Measurements from ENCODE around the gene ELOF1. TPM values are rescaled to one million over a fixed set of nuclear protein-coding genes. Genes with fewer than 3 reads are reported as not detected.

ELOF1 gene
- total and polyA plus RNA-seq, 2 of the 4 experiments (the other 2 are of a cell fraction), result 62.4 to 96.8 TPM

DNA sequence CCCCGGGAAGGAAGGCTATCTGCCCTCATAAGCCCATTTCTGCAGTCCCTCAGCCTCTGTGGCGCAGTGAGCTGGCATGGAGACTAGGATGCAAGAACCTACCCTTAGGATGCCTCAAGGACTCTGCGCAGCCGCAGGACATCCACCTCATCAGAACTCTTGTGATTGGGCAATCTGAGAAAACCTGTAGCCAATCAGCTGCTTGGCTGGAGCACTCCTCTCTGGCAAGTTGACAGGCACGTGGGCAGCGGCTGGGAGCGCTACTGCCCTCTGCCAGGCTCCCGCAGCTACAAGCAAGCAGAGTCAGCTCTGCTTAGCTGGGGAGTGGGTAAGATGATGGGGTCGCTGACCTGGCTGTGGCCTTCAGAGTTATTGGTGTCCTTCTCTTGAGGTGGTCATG, 28.6 kb downstream of the ELOF1 start:
- DNase-seq (peak; percentile 78), ATAC-seq (ENCODE audit: low read depth) (no peak)
- Histone ChIP-seq H4K20me1 (ENCODE audit: insufficient read depth, low read length) (peaks cover 9% of the 10 kb centered on the region; the same call in 1 of the 2 replicates), H2BK5ac (ENCODE audit: low read depth, low read length, poor library complexity, severe bottlenecking) (peak overlapping the region; percentile 60), H3K9ac (ENCODE audit: low read depth, low read length) (no peak overlapping the region), H2BK20ac (ENCODE audit: low read depth, low read length) (peak overlapping the region; percentile 44; the same call in 1 of the 2 replicates), H3K36me3 (ENCODE audit: control insufficient read depth, insufficient read depth, low read length) (no peaks in the 10 kb centered on the region), H3K56ac (ENCODE audit: extremely low read depth, insufficient read depth, low read length) (no peak overlapping the region), H3K14ac (replicated peaks; ENCODE audit: low read depth, low read length) (no peak overlapping the region), H2AK5ac (ENCODE audit: low read depth, low read length) (peak overlapping the region; percentile 86), H2BK15ac (ENCODE audit: low read depth, low read length) (peak overlapping the region; percentile 77; the same call in 2 of the 3 replicates), H3K9me3 (ENCODE audit: control insufficient read depth, insufficient read depth, low read length) (no peaks in the 10 kb centered on the region), H2AK9ac (replicated peaks; ENCODE audit: low read depth, low read length, poor library complexity) (peak overlapping the region; percentile 11), H3K4me3 (ENCODE audit: insufficient read depth, low read depth, low read length) (no peak overlapping the region), H2AFZ (replicated peaks; ENCODE audit: low read length, poor library complexity) (peak overlapping the region; percentile 16), H3K4ac (ENCODE audit: low read depth, low read length) (peak overlapping the region; percentile 51), H2BK120ac (ENCODE audit: low read depth, low read length) (peak overlapping the region; percentile 70), H3K79me1 (ENCODE audit: low read depth in 1 of 2, low read length in 2 of 2) (peaks cover 15 to 30% of the 10 kb centered on the region in 2 experiments), H3K4me1 (ENCODE audit: control insufficient read depth, insufficient read depth, low read length) (peaks cover 7% of the 10 kb centered on the region), H3K23ac (ENCODE audit: low read depth, low read length) (no peak overlapping the region), H4K91ac (ENCODE audit: insufficient read depth, low read depth, low read length) (no peak overlapping the region; the same call in 1 of the 2 replicates), H3K4me2 (ENCODE audit: low read depth, low read length) (no peak overlapping the region), H3K18ac (ENCODE audit: low read depth, low read length) (no peak overlapping the region), H4K5ac (ENCODE audit: low read depth, low read length) (peak overlapping the region; percentile 54; the same call in 1 of the 2 replicates), H3K27ac (ENCODE audit: insufficient read depth, low read length) (no peak overlapping the region), H4K8ac (ENCODE audit: low read depth in 2 of 2, low read length in 2 of 2) (peak overlapping the region in 1 of 2 experiments; percentile 71; a peak in 1 of 4 replicates), H3K27me3 (ENCODE audit: control insufficient read depth, insufficient read depth, low read length) (no peaks in the 10 kb centered on the region), H3K9me1 (ENCODE audit: insufficient read depth, low read length) (peaks cover 12% of the 10 kb centered on the region)
- BruUV-seq (replicated peaks), result no TSS peak
- intact Hi-C loops (cut with micrococcal nuclease) (no loop called here), in situ Hi-C loops (cut with MboI; ENCODE audit: low sequenced_read_pairs) (no loop called here), dilution Hi-C loops (cut with HindIII; ENCODE audit: low sequenced_read_pairs, unreplicated experiment) (no loop called here)
- POLR2A ChIA-PET (ENCODE audit: unreplicated experiment), result no interaction called here
- WGBS, 2 experiments (ENCODE audit: extremely low coverage in 2 of 2, insufficient read length in 1 of 2), result 4% methylated on average over 4 of the region's 9 CpGs; no CpG with 5 or more reads in 1 of the 2 experiments
- CTCF ChIA-PET, result no interaction called here
- TF ChIP-seq RFX5 (IDR thresholded peaks at IDR 0.05; ENCODE audit: low read depth, low read length) (no peak), MAZ (IDR thresholded peaks at IDR 0.05; ENCODE audit: borderline replicate concordance, low read depth, low read length) (no peak), POLR2A (IDR thresholded peaks at IDR 0.05; ENCODE audit: low read depth, low read length) (no peak), FOS (IDR thresholded peaks at IDR 0.05; ENCODE audit: low read depth, low read length) (no peak), CEBPB (IDR thresholded peaks at IDR 0.05; ENCODE audit: low read depth, low read length) (peak; percentile 90), RCOR1 (IDR thresholded peaks at IDR 0.05; ENCODE audit: insufficient replicate concordance, low read length) (no peak), SMC3 (IDR thresholded peaks at IDR 0.05; ENCODE audit: low read depth, low read length) (no peak), MXI1 (IDR thresholded peaks at IDR 0.05; ENCODE audit: borderline replicate concordance, low read depth, low read length) (peak; percentile 52; the same call in 1 of the 2 replicates), CHD1 (IDR thresholded peaks at IDR 0.05; ENCODE audit: low read depth, low read length) (no peak), RAD21 (IDR thresholded peaks at IDR 0.05; ENCODE audit: low read length) (no peak), BHLHE40 (IDR thresholded peaks at IDR 0.05; ENCODE audit: low read depth, low read length) (peak; percentile 88), NFE2L2 (IDR thresholded peaks at IDR 0.05; ENCODE audit: low read depth, low read length) (no peak), MAFK (IDR thresholded peaks at IDR 0.05; ENCODE audit: low read depth, low read length) (no peak)
- TF ChIP-seq, protein P1, sequence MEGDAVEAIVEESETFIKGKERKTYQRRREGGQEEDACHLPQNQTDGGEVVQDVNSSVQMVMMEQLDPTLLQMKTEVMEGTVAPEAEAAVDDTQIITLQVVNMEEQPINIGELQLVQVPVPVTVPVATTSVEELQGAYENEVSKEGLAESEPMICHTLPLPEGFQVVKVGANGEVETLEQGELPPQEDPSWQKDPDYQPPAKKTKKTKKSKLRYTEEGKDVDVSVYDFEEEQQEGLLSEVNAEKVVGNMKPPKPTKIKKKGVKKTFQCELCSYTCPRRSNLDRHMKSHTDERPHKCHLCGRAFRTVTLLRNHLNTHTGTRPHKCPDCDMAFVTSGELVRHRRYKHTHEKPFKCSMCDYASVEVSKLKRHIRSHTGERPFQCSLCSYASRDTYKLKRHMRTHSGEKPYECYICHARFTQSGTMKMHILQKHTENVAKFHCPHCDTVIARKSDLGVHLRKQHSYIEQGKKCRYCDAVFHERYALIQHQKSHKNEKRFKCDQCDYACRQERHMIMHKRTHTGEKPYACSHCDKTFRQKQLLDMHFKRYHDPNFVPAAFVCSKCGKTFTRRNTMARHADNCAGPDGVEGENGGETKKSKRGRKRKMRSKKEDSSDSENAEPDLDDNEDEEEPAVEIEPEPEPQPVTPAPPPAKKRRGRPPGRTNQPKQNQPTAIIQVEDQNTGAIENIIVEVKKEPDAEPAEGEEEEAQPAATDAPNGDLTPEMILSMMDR (conservative IDR thresholded peaks at IDR 0.05; ENCODE audit: low read depth, low read length), result peak; percentile 34
- TF ChIP-seq, protein P2, sequence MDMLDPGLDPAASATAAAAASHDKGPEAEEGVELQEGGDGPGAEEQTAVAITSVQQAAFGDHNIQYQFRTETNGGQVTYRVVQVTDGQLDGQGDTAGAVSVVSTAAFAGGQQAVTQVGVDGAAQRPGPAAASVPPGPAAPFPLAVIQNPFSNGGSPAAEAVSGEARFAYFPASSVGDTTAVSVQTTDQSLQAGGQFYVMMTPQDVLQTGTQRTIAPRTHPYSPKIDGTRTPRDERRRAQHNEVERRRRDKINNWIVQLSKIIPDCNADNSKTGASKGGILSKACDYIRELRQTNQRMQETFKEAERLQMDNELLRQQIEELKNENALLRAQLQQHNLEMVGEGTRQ (IDR thresholded peaks at IDR 0.05; ENCODE audit: low read depth, low read length), result peak; percentile 80
- TF ChIP-seq, protein P3, sequence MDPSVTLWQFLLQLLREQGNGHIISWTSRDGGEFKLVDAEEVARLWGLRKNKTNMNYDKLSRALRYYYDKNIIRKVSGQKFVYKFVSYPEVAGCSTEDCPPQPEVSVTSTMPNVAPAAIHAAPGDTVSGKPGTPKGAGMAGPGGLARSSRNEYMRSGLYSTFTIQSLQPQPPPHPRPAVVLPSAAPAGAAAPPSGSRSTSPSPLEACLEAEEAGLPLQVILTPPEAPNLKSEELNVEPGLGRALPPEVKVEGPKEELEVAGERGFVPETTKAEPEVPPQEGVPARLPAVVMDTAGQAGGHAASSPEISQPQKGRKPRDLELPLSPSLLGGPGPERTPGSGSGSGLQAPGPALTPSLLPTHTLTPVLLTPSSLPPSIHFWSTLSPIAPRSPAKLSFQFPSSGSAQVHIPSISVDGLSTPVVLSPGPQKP (IDR thresholded peaks at IDR 0.05; ENCODE audit: borderline replicate concordance, low read depth, low read length), result no peak
